HepG2 (cell line): ENCODE measurements around the gene CDC34. TPM values are rescaled to one million over a fixed set of nuclear protein-coding genes. Genes with fewer than 3 reads are reported as not detected.
A peak's percentile ranks its signal among the peaks of the same experiment; 100 is the strongest.

ENCODE experiments used
- AKAP8 ChIP-seq: sonication (generic); formaldehyde crosslinking; IDR thresholded peaks from 2 replicates; pipeline ENCODE4 v1.5.1; 2020; ENCODE audit warnings: mild to moderate bottlenecking, missing genetic modification reagents
- CBX5 ChIP-seq: sonication (generic); formaldehyde crosslinking; IDR thresholded peaks from 2 replicates; pipeline ENCODE4 v1.4.0; 2020; ENCODE audit warnings: missing genetic modification reagents, borderline replicate concordance
- CTCF ChIP-seq: sonication (generic); formaldehyde crosslinking; IDR thresholded peaks from 2 replicates; pipeline ENCODE4 v1.5.0; 2020; ENCODE audit warnings: mild to moderate bottlenecking, missing genetic modification reagents, moderate library complexity
- FOSL2 ChIP-seq: sonication (generic); formaldehyde crosslinking; IDR thresholded peaks from 2 replicates; pipeline ENCODE4 v1.4.0; 2020; ENCODE audit warnings: missing genetic modification reagents
- HNF4A ChIP-seq: sonication (generic); formaldehyde crosslinking; IDR thresholded peaks from 2 replicates; pipeline ENCODE4 v1.4.0; 2020; ENCODE audit warnings: missing genetic modification reagents
- HNF4G ChIP-seq, 2 experiments: sonication (generic) in 1 of 2; formaldehyde crosslinking in 1 of 2; IDR thresholded peaks; 2 replicates each; pipeline versions ENCODE4 v1.4.0 to v1.6.1; 2011 to 2020; ENCODE audit warnings: borderline replicate concordance in 2 of 2, low read depth in 2 of 2, mild to moderate bottlenecking in 2 of 2, low read length in 1 of 2, missing genetic modification reagents in 1 of 2, moderate library complexity in 1 of 2
- JUND ChIP-seq: sonication (generic); formaldehyde crosslinking; IDR thresholded peaks from 2 replicates; pipeline ENCODE4 v1.8.0; 2022; ENCODE audit warnings: mild to moderate bottlenecking, missing genetic modification reagents
- LCORL ChIP-seq, 2 experiments: fragments of 450-650 bp in 1 of 2; sonication (generic) in 1 of 2; formaldehyde crosslinking in 1 of 2; IDR thresholded peaks; 2 replicates each; pipeline versions ENCODE4 v1.5.0 to v1.6.1; 2017 to 2020; ENCODE audit warnings: antibody characterized with exemption in 1 of 2, missing genetic modification reagents in 1 of 2
- MIER2 ChIP-seq: IDR thresholded peaks from 2 replicates; pipeline ENCODE4 v1.6.1; 2016; ENCODE audit warnings: missing biosample characterization, missing genetic modification reagents
- NCOR1 ChIP-seq: fragments of 200-600 bp; sonication (generic); IDR thresholded peaks from 2 replicates; pipeline ENCODE4 v1.7.0; 2017; ENCODE audit warnings: antibody characterized with exemption, low read length, borderline replicate concordance
- NR2F1 ChIP-seq, 2 experiments: fragments of 450-650 bp in 1 of 2; formaldehyde crosslinking in 1 of 2; IDR thresholded peaks; 2 replicates each; pipeline versions ENCODE4 v1.5.0 to v1.6.1; 2016 to 2020; ENCODE audit warnings: mild to moderate bottlenecking in 1 of 2, missing compliant biosample characterization in 1 of 2, missing genetic modification reagents in 1 of 2, moderate library complexity in 1 of 2
- NR2F6 ChIP-seq, 2 experiments: IDR thresholded peaks; 2 replicates each; pipeline ENCODE4 v1.6.1; 2016; ENCODE audit warnings: antibody characterized with exemption in 1 of 2, mild to moderate bottlenecking in 1 of 2
- STAG1 ChIP-seq: sonication (generic); formaldehyde crosslinking; IDR thresholded peaks from 2 replicates; pipeline ENCODE4 v1.4.0; 2020; ENCODE audit warnings: missing genetic modification reagents
- TFDP1 ChIP-seq: IDR thresholded peaks from 2 replicates; pipeline ENCODE4 v1.6.1; 2016; ENCODE audit warnings: missing compliant biosample characterization, missing genetic modification reagents, borderline replicate concordance
- THAP11 ChIP-seq: IDR thresholded peaks from 2 replicates; pipeline ENCODE4 v1.6.1; 2016; ENCODE audit warnings: missing biosample characterization, missing genetic modification reagents
- YY1 ChIP-seq: IDR thresholded peaks from 2 replicates; pipeline ENCODE4 v1.6.1; 2011; ENCODE audit warnings: low read length, low read depth, moderate library complexity, mild to moderate bottlenecking; ENCODE audit not compliant: insufficient read depth, insufficient replicate concordance
- ZBTB7A ChIP-seq: sonication (generic); formaldehyde crosslinking; IDR thresholded peaks from 2 replicates; pipeline ENCODE4 v1.8.0; 2022; ENCODE audit warnings: mild to moderate bottlenecking, missing genetic modification reagents
- ZKSCAN8 ChIP-seq: IDR thresholded peaks from 2 replicates; pipeline ENCODE4 v1.6.1; 2016; ENCODE audit warnings: borderline replicate concordance, missing genetic modification reagents, missing compliant biosample characterization
- ZMAT3 ChIP-seq: sonication (generic); formaldehyde crosslinking; conservative IDR thresholded peaks from 2 replicates; pipeline ENCODE4 v1.7.0; 2021; ENCODE audit warnings: missing genetic modification reagents
- ZNF253 ChIP-seq: sonication (generic); formaldehyde crosslinking; IDR thresholded peaks from 2 replicates; pipeline ENCODE4 v1.8.0; 2022; ENCODE audit warnings: mild to moderate bottlenecking, missing genetic modification reagents, borderline replicate concordance
- ZNF296 ChIP-seq: sonication (generic); formaldehyde crosslinking; conservative IDR thresholded peaks from 2 replicates; pipeline ENCODE4 v1.5.0; 2020; ENCODE audit warnings: mild to moderate bottlenecking, missing genetic modification reagents
- ZNF580 ChIP-seq: IDR thresholded peaks from 2 replicates; pipeline ENCODE4 v1.6.1; 2016; ENCODE audit warnings: low read depth, borderline replicate concordance
- polyA plus RNA-seq, 8 experiments: library from polyadenylated mRNA; depleted of rRNA in 3 of 8; stranded (reverse) in 7 of 8; unstranded in 1 of 8; fragments of >200 nt; fragmentation: Illumina TruSeq in 4 of 8; extraction: Trizol in 4 of 8; gene quantifications; 2 replicates each; pipeline versions ENCODE4 v1.2.1 to v1.2.3, GENCODE V29; 2011 to 2016; ENCODE audit warnings: low read depth in 4 of 8, missing spikeins in 1 of 8, mixed read lengths in 1 of 8; ENCODE audit not compliant: insufficient read depth in 1 of 8
- total RNA-seq, 5 experiments: library from RNA; depleted of rRNA; stranded (reverse); fragments of >200 nt; fragmentation: Illumina TruSeq; extraction: Trizol; gene quantifications; 2 replicates each; pipeline ENCODE4 v1.2.3, GENCODE V29; 2016; ENCODE audit warnings: low read depth in 1 of 5

CDC34 gene
- total and polyA plus RNA-seq, 2 of the 13 experiments (the other 11 are each of a cell fraction or from before 2014, with no cell fraction given), result 138 to 150 TPM

GRCh38 chr19:482186-483041, 49.1 kb upstream of the CDC34 start (continued):
- no peak for TF ChIP-seq LCORL (IDR thresholded peaks at IDR 0.05)
- TF ChIP-seq LCORL (CRISPR knock-in tag; IDR thresholded peaks at IDR 0.05), result 0 out of 2 replicates have a peak, but pooled peaks have one; percentile 26
- TF ChIP-seq AKAP8, result 0 out of 2 replicates have a peak, but pooled peaks have one; percentile 43
- TF ChIP-seq TFDP1 (CRISPR knock-in tag), result peak; percentile 20; the same call in 1 of the 2 replicates
- no peak for TF ChIP-seq ZNF253 (CRISPR knock-in tag)
- TF ChIP-seq FOSL2, result peak; percentile 29; the same call in 1 of the 2 replicates
- peak; percentile 91 for TF ChIP-seq MIER2 (CRISPR knock-in tag)
- TF ChIP-seq JUND (CRISPR knock-in tag), result 0 out of 2 replicates have a peak, but pooled peaks have one; percentile 28
- TF ChIP-seq NR2F1 (CRISPR knock-in tag; IDR thresholded peaks at IDR 0.05), result peak in 1 of 2 experiments; percentile 24; a peak in 1 of 4 replicates
- TF ChIP-seq ZBTB7A (CRISPR knock-in tag), result peak; percentile 49; the same call in 1 of the 2 replicates
- TF ChIP-seq ZKSCAN8 (CRISPR knock-in tag), result peak; percentile 100
- TF ChIP-seq THAP11 (CRISPR knock-in tag), result peak; percentile 43; the same call in 1 of the 2 replicates
- TF ChIP-seq ZNF296 (CRISPR knock-in tag), result 0 out of 2 replicates have a peak, but pooled peaks have one; percentile 23
- peak; percentile 49; the same call in 1 of the 2 replicates for TF ChIP-seq ZNF580 (CRISPR knock-in tag)
- peak; percentile 52 for TF ChIP-seq STAG1
- peak; percentile 32; the same call in 1 of the 2 replicates for TF ChIP-seq NR2F6 (IDR thresholded peaks at IDR 0.05)
- peak; percentile 55; the same call in 1 of the 2 replicates for TF ChIP-seq NR2F6 (CRISPR knock-in tag; IDR thresholded peaks at IDR 0.05)
- TF ChIP-seq NCOR1, result 0 out of 2 replicates have a peak, but pooled peaks have one; percentile 38
- peak; percentile 36; the same call in 1 of the 2 replicates for TF ChIP-seq HNF4G (IDR thresholded peaks at IDR 0.05; ENCODE audit: borderline replicate concordance, low read depth, low read length)
- no peak for TF ChIP-seq HNF4G (CRISPR knock-in tag; IDR thresholded peaks at IDR 0.05; ENCODE audit: borderline replicate concordance, low read depth)
- peak; percentile 16 for TF ChIP-seq YY1
- TF ChIP-seq HNF4A, result peak; percentile 62
- 0 out of 2 replicates have a peak, but pooled peaks have one; percentile 28 for TF ChIP-seq ZMAT3 (CRISPR knock-in tag)
- TF ChIP-seq CBX5 (CRISPR knock-in tag), result peak; percentile 39; the same call in 1 of the 2 replicates
- peak; percentile 70 for TF ChIP-seq CTCF
